HG02852 (cell line): ENCODE measurements around the gene ZDHHC22.

Source experiments
- ATAC-seq: cut with Tn5 transposase; IDR thresholded peaks from one replicate; pipeline ENCODE4 v1.9.1; 2021; ENCODE audit warnings: mild to moderate bottlenecking, moderate library complexity; ENCODE audit not compliant: unreplicated experiment

ZDHHC22 gene

GRCh38 chr14:77106666-77107065 is 34.9 kb downstream of the ZDHHC22 start:
- ATAC-seq, result no peak

GRCh38 chr14:77105145-77105939 is 36.2 kb downstream of the ZDHHC22 start:
- no peak for ATAC-seq

DNA sequence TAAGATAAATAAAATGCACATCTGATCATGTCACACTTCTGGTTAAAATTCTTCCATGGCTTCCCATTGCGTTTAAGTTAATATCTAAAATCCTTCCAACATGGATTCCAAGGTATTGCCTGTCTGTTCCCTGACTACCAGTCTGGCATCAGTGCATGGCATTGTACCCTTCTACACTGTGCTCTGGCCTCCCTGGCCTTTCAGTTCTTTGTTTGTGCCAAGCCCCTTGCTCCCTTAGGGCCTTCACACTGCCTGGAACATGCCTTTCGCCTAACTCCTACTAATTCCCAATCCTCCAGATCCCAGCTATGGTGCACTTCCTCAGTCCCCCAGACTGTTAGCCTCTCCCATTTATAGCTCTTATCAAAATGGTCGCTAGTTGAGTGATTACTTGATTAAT is 37.2 kb downstream of the ZDHHC22 start:
- no peak for ATAC-seq

GRCh38 chr14:77103951-77104350 is 37.6 kb downstream of the ZDHHC22 start:
- no peak for ATAC-seq

GRCh38 chr14:77103475-77103874 is 38.1 kb downstream of the ZDHHC22 start:
- ATAC-seq, result no peak

- ATAC-seq, result no peak
Observed at GRCh38 chr14:77102154-77102553, 39.4 kb downstream of the ZDHHC22 start.

DNA sequence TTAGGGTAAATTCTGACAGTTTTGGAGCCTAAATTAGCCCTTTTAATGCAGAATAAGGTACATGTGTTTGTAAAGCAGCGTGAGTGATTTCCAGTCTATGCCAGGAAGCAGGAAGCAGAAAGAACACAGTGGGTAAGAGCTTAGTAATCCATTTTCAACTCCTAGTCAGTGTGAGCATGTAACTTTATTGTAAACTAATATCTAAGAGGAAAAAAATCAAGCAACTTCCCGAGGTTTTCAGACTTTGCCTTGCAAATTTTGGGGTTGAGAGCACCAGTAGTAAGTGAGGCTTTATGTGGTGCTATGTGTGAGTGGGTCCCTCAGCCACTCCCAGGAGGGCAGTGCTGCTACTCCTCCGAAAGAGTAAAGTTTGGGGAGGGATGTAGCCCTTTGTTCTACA is 40.6 kb downstream of the ZDHHC22 start:
- no peak for ATAC-seq

DNA sequence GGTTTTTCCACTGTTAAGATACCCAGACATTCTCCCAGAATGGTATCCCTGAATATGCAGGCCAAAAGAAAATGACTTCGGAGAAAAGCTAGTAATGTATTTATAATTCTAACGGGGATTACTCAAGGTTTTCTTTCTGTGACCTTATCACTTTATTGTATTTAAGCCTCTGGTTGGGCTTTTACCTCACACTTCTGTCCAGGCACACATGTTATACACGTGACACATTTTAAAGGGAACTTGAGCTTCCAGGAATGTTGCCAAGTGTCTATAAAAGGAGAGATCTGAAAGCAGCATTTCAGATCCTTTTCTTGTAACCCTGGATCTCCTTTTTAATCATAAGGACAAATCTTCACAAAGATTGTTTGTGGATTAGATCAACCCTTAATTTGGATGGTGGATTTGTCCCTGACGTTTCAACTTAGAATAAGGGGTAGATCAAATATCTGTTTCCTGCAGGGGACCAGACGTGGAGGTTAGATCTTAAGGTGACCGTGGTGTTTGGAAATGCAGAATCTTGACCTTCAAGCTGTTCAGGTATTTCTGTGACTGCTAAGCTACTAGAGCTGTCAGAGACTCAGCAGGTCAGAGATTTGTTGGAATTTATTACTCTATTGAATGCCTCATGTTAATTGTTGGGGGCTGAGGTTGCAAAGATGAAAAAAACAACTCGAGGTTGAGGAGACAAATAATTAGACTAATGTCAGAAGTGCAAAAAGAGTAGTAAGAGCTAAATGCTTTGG is 42.0 kb downstream of the ZDHHC22 start:
- ATAC-seq, result no peak

GRCh38 chr14:77098529-77099353 is 42.9 kb downstream of the ZDHHC22 start:
- ATAC-seq, result no peak

GRCh38 chr14:77097700-77098528 is 43.7 kb downstream of the ZDHHC22 start, which contains the start of gene CIPC:
Gene CIPC (plus strand): TSS chr14:77098258. CDS start chr14:77105709, 7,451 bp downstream.
- peak; percentile 83 for ATAC-seq

- ATAC-seq, result no peak
Observed at GRCh38 chr14:77097006-77097699, 44.4 kb downstream of the ZDHHC22 start.

DNA sequence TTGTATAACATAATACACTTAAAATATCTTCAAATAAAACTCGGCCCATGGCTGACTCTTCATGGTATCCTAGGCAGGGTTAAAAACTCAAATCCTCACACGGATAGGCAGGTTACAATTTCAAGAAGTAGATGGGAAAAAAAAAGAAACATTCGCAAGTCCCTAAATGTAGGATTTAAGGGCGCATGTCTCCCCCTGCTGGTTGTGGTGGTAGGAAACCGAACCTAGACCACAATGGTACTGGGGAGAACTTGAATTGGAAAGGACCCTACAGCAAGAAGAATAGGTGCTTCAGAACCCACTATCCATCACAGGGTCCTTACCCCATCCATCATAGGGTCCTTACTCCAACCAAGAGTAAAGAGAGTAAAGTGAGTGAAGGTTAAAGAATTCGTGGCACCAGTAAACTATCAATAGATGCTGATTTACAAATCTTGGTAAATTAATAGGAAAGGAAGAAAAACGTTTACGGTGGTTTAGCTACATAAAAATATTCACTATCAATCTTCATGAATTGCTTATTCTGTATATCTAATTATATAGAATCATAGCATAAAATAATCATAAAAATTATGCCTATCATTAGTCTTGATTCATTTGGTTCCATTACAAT is 46.8 kb downstream of the ZDHHC22 start:
- ATAC-seq, result no peak

GRCh38 chr14:77092676-77093075 is 48.9 kb downstream of the ZDHHC22 start:
- no peak for ATAC-seq

DNA sequence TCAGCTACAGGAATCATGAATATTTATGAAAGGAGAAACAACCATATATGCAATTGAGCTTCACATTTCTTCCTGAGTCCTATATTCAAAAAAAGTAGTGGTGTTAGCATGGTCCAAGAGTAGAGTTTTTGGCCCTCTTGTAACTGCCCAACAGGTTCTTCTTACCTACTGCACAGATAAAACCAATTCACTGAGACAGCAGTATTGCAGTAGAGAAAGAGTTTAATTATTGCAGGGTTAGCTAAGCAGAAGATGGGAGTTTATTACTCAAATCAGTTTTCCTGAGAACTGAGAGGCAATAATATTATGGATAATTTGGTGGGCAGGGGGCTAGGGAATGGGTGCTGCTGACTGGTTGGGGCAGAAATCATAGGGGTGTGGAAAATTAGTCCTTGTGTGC is 50.1 kb downstream of the ZDHHC22 start:
- no peak for ATAC-seq

GRCh38 chr14:77088645-77089044 is 52.9 kb downstream of the ZDHHC22 start:
- ATAC-seq, result no peak

DNA sequence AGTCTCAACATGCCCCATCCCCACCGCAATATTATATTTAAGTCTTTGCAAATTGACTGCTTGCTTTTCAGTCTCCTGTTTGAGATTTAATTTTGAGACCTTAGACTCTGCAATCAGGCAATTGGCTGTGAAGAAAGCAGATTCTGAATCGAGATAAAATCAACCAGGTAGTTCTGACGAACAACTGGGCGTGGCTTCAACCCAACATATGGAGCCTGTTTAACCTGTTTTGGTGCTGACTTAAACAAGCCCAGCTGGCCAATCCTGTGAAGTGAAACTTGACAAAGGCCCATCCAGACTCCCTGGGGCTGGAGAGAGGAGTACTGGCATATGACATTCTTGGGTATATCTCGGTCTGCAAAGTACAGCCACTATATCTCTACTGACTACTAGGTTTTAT is 53.4 kb downstream of the ZDHHC22 start:
- no peak for ATAC-seq

GRCh38 chr14:77087631-77088030 is 54.0 kb downstream of the ZDHHC22 start:
- no peak for ATAC-seq

DNA sequence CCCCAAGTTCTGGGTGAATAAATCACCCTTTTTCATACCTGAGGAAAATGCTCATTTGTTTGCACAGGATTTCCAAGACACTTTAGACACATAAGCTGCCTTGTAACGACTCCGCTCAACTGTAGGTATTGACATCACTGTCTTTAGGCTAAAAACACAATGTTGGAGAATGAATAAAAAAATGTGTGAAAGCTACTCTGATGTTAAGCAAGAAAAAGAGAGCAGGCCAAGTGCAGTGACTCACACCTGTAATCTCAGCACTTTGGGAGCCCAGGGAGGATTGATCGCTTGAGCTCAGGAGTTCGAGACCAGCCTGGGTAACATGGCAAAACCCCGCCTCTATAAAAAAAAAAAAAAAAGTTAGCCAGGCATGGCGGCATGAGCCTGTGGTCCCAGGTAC is 54.6 kb downstream of the ZDHHC22 start:
- ATAC-seq, result no peak

DNA sequence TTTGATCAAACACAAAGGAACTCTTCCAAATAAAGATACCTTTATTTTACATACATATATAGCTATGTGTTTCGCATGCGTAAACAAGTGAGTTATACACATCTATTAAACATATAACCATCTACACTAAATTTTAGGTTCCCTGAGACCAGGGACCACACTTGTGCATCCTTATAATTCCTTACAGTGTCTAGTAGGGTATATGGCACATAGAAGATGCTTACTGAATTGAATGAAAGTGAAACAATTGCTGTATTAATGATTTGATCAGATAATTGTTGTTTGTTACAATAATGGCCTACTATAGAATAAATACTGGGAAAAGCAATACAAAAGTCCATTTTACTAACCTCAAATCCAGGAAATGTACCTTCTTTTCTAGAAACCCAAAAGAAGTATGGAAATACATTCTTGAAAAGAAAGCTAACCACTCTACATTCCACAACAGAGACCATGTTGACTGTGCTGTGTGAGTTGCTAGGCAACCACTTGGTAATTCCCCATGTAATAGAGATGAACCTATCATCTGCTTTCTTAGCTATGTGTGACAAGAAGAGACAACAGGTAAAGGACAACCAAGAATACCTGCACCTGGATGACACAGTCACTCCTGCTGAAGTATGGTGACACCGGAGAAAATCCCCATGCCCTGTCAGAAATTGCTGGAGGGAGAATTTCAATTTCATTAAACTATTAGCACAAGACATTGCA is 55.4 kb downstream of the ZDHHC22 start:
- peak; percentile 49 for ATAC-seq
